Measurements from ENCODE around the gene RND3.

Gene RND3

GRCh38 chr2:150476286-150476685 is 11.2 kb downstream of the RND3 start:
- no peak for DNase-seq (ENCODE audit: low read depth, low spot score)

GRCh38 chr2:150475479-150476250 is 11.8 kb downstream of the RND3 start:
- no peak for DNase-seq (ENCODE audit: low read depth, low spot score)

- DNase-seq (ENCODE audit: low read depth, low spot score) = no peak
Observed at GRCh38 chr2:150474326-150475074, 13.0 kb downstream of the RND3 start.

GRCh38 chr2:150473767-150474166 is 13.7 kb downstream of the RND3 start:
- DNase-seq (ENCODE audit: low read depth, low spot score) = no peak

GRCh38 chr2:150472511-150472899 is 15.0 kb downstream of the RND3 start:
- no peak for DNase-seq (ENCODE audit: low read depth, low spot score)

- DNase-seq (ENCODE audit: low read depth, low spot score) = no peak
Observed at GRCh38 chr2:150471813-150472510, 15.5 kb downstream of the RND3 start.

- DNase-seq (ENCODE audit: low read depth, low spot score) = no peak
Observed at GRCh38 chr2:150470435-150470834, 17.0 kb downstream of the RND3 start.

- no peak for DNase-seq (ENCODE audit: low read depth, low spot score)
Observed at GRCh38 chr2:150469706-150470274, 17.7 kb downstream of the RND3 start.

- no peak for DNase-seq (ENCODE audit: low read depth, low spot score)
Observed at GRCh38 chr2:150468350-150468960, 19.0 kb downstream of the RND3 start.

GRCh38 chr2:150467621-150467963 is 19.9 kb downstream of the RND3 start:
- no peak for DNase-seq (ENCODE audit: low read depth, low spot score)

- DNase-seq (ENCODE audit: low read depth, low spot score) = no peak
Observed at GRCh38 chr2:150466741-150467620, 20.5 kb downstream of the RND3 start.

- no peak for DNase-seq (ENCODE audit: low read depth, low spot score)
Observed at GRCh38 chr2:150465703-150466569, 21.5 kb downstream of the RND3 start.

GRCh38 chr2:150464986-150465385 is 22.5 kb downstream of the RND3 start:
- no peak for DNase-seq (ENCODE audit: low read depth, low spot score)

GRCh38 chr2:150464270-150464669 is 23.2 kb downstream of the RND3 start:
- DNase-seq (ENCODE audit: low read depth, low spot score) = no peak

GRCh38 chr2:150462770-150463169 is 24.7 kb downstream of the RND3 start:
- DNase-seq (ENCODE audit: low read depth, low spot score) = no peak

GRCh38 chr2:150459281-150459680 is 28.2 kb downstream of the RND3 start:
- no peak for DNase-seq (ENCODE audit: low read depth, low spot score)

GRCh38 chr2:150450765-150451164 is 36.7 kb downstream of the RND3 start:
- no peak for DNase-seq (ENCODE audit: low read depth, low spot score)

- DNase-seq (ENCODE audit: low read depth, low spot score) = no peak
Observed at GRCh38 chr2:150449856-150450255, 37.6 kb downstream of the RND3 start.

GRCh38 chr2:150445398-150445797 is 42.1 kb downstream of the RND3 start:
- no peak for DNase-seq (ENCODE audit: low read depth, low spot score)

- DNase-seq (ENCODE audit: low read depth, low spot score) = no peak
Observed at GRCh38 chr2:150442484-150442883, 45.0 kb downstream of the RND3 start.
